Measurements from ENCODE around the gene KLF9. TPM values are rescaled to one million over a fixed set of nuclear protein-coding genes. Genes with fewer than 3 reads are reported as not detected.

KLF9 gene
- total RNA-seq: 100 to 1,000 TPM in 1 of 4 donors, 10 to 100 TPM in 3; 40.6 to 124 (median 55.4) TPM

DNA sequence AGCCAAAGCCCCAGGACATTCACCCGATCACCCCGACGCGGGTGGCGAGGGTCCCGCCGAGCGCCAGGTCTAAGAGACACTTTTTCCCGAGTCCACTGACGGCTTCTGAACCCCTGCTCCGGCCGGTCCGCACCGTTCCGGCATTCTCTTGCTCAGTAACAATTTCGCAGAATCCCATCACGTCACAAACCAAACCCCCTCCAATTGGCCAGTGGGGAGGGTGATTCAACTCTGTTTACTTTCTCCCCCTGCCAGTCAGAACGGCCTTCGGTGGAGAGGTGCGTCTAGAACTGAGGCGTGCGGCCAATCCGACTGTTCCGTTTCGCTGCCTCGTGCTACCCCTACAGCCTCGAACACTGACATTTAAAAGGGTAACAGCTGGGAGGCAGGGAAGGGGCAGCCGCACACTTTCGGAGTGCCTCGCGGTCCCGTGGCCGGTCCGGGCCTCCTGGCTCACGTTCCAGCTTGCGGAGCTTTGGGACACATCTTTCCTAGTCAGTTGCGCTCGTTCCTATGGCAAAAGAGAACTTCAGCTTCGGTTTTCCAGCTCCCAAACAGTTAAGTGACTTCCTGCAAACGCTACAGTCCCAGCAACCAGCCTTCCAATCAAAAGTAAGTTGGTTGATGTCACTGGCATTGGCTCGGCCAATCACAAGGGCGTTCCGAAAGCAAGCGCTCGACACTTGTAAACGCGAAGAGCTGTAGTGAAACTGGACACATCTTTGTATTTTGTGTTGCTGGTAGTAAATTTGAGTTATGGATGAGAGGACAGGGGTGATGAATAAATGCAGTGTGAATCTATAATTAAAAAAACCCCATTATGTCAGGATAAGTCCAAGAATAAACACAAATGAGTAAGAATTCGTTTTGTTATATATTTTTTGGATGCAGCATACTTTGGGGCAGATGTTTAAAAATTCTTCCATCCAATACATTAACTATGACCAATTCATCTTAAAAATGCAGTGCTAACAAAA, at the start of gene KLF9:
TSS of gene KLF9 (minus strand) at position 859 of the 977 bp plus-strand sequence. CDS start 1,294 bp downstream, outside the sequence.
- Histone ChIP-seq H3K4me1 (peaks cover 0 to 25% (median 5%) of the 10 kb centered on the region in 4 donors), H3K27ac (peak within 1 kb of the TSS; percentile 99 to 100 (median 100)), H3K9me3 (no peaks in the 10 kb centered on the region), H3K27me3 (no peaks in the 10 kb centered on the region), H3K4me3 (peak within 1 kb of the TSS; percentile 70 to 96 (median 82)), H3K36me3 (no peaks in the 10 kb centered on the region)
- peak; percentile 89 to 97 for TF ChIP-seq POLR2A (IDR thresholded peaks at IDR 0.05)
- TF ChIP-seq, protein P1, sequence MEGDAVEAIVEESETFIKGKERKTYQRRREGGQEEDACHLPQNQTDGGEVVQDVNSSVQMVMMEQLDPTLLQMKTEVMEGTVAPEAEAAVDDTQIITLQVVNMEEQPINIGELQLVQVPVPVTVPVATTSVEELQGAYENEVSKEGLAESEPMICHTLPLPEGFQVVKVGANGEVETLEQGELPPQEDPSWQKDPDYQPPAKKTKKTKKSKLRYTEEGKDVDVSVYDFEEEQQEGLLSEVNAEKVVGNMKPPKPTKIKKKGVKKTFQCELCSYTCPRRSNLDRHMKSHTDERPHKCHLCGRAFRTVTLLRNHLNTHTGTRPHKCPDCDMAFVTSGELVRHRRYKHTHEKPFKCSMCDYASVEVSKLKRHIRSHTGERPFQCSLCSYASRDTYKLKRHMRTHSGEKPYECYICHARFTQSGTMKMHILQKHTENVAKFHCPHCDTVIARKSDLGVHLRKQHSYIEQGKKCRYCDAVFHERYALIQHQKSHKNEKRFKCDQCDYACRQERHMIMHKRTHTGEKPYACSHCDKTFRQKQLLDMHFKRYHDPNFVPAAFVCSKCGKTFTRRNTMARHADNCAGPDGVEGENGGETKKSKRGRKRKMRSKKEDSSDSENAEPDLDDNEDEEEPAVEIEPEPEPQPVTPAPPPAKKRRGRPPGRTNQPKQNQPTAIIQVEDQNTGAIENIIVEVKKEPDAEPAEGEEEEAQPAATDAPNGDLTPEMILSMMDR (IDR thresholded peaks at IDR 0.05): peak in 1 of 6 experiments; percentile 7
- DNase-seq: peak; percentile 94 to 97 (median 95)

DNA sequence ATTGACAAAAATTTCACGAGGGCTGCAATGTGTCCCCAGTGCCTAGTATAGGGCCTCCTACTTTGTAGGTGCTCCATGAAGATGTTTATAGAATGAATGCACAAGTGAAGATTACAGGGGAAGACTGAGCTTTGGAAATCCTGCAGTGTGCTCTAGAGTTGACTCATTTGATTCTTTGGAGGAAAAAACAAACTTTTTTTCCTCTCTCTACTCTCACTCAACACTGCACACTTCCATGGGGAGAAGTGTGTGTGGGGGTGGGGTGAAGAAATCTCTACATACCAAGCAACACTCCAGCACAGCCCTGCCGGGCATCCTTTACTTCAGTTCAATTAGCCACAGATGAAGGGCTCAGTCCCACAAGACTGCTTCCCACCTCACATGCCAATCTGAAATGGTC, 49.4 kb upstream of the KLF9 start:
- H3K9me3 ChIP-seq: no peaks in the 10 kb centered on the region
- no peak for DNase-seq
- H3K27ac ChIP-seq: no peak overlapping the region
- H3K4me3 ChIP-seq: no peak overlapping the region
- no peak for TF ChIP-seq POLR2A (IDR thresholded peaks at IDR 0.05)
- TF ChIP-seq, protein P1 (IDR thresholded peaks at IDR 0.05): no peak
- no peaks in the 10 kb centered on the region for H3K4me1 ChIP-seq
- H3K27me3 ChIP-seq: no peaks in the 10 kb centered on the region
- H3K36me3 ChIP-seq: no peaks in the 10 kb centered on the region

DNA sequence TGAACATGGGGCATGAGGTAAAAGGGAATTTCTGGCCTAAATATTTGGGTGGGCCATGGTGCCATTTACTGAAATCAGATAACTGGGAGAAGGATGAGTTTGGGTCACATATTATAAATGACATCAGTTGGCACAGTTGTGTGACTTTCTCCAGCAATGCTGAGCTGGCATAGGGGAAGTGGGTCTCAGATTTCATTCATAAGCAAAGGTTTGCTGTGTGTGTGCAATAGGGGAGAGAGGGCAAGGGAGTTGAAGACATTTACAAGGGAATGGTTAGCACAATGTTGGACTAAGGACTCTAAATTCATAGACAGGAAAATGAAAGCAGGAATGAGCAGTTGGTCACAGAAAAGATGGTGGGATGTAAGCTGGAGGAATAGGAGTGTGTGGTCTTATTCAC, 47.8 kb upstream of the KLF9 start:
- no peaks in the 10 kb centered on the region for H3K9me3 ChIP-seq
- H3K36me3 ChIP-seq: no peaks in the 10 kb centered on the region
- TF ChIP-seq, protein P1 (IDR thresholded peaks at IDR 0.05): no peak
- no peaks in the 10 kb centered on the region for H3K4me1 ChIP-seq
- no peak overlapping the region for H3K27ac ChIP-seq
- DNase-seq: no peak
- no peaks in the 10 kb centered on the region for H3K27me3 ChIP-seq
- H3K4me3 ChIP-seq: no peak overlapping the region

DNA sequence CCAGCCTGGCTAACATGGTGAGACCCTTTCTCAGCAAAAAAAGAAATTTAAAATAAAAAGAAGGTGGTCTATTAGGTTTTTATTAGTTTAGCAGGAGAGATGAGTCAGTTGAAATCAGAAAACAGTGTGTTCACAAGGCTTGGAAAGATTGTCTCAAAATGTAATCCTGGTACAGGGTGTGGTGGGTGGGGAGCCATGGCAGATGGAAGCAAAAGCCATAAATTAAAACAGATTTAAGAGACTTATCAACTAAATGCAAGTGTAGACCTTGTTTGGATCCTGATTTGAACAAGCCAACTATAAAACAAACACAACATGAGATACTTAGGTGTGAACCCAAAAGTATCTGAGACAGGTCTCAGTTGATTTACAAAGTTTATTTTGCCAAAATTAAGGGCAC, 42.8 kb upstream of the KLF9 start:
- Histone ChIP-seq H3K4me3 (no peak overlapping the region), H3K9me3 (no peaks in the 10 kb centered on the region), H3K27me3 (no peaks in the 10 kb centered on the region), H3K4me1 (no peaks in the 10 kb centered on the region), H3K36me3 (no peaks in the 10 kb centered on the region), H3K27ac (no peak overlapping the region)
- DNase-seq: no peak
- TF ChIP-seq, protein P1 (IDR thresholded peaks at IDR 0.05): no peak

DNA sequence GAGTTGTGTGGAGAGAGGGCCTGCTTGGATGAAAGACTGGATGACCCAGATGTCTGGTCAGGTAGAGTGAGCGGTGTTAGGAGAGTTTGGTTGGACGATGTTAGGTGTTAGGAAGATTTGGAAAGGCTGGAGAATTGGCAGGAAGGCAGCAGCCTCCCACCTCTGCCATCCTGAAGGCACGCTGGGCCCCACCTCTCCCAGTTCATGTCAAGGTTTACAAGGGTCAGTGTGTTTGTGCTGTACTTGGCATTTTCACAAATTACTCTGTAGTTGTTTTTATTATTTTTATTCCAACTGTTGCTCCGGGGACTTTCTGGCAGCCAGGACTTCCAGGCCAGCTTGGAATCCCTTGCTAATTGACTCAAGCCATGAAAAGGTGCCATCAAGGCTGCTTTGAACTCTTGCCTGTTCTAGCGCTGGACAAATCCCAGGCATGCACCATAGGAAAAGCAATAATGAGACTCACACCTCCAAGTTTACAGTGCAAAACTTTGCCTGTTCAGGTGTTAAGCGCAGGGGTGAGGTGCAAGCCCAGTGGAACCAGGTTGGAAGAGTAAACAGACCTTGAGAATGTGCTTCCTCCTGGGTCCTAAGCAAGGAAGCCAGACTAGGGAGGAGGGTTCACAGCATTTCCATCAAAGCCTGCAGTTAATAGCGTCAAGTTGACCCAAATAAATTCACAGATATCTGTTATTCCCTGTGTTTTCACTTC, 41.7 kb upstream of the KLF9 start:
- Histone ChIP-seq H3K9me3 (no peaks in the 10 kb centered on the region), H3K36me3 (no peaks in the 10 kb centered on the region), H3K27ac (no peak overlapping the region), H3K4me1 (no peaks in the 10 kb centered on the region), H3K4me3 (no peak overlapping the region), H3K27me3 (no peaks in the 10 kb centered on the region)
- no peak for DNase-seq
- TF ChIP-seq POLR2A (IDR thresholded peaks at IDR 0.05): no peak
- TF ChIP-seq, protein P1 (IDR thresholded peaks at IDR 0.05): no peak
